ENCODE results near the gene HNRNPH3.

The HNRNPH3 gene, protein sequence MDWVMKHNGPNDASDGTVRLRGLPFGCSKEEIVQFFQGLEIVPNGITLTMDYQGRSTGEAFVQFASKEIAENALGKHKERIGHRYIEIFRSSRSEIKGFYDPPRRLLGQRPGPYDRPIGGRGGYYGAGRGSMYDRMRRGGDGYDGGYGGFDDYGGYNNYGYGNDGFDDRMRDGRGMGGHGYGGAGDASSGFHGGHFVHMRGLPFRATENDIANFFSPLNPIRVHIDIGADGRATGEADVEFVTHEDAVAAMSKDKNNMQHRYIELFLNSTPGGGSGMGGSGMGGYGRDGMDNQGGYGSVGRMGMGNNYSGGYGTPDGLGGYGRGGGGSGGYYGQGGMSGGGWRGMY

DNA sequence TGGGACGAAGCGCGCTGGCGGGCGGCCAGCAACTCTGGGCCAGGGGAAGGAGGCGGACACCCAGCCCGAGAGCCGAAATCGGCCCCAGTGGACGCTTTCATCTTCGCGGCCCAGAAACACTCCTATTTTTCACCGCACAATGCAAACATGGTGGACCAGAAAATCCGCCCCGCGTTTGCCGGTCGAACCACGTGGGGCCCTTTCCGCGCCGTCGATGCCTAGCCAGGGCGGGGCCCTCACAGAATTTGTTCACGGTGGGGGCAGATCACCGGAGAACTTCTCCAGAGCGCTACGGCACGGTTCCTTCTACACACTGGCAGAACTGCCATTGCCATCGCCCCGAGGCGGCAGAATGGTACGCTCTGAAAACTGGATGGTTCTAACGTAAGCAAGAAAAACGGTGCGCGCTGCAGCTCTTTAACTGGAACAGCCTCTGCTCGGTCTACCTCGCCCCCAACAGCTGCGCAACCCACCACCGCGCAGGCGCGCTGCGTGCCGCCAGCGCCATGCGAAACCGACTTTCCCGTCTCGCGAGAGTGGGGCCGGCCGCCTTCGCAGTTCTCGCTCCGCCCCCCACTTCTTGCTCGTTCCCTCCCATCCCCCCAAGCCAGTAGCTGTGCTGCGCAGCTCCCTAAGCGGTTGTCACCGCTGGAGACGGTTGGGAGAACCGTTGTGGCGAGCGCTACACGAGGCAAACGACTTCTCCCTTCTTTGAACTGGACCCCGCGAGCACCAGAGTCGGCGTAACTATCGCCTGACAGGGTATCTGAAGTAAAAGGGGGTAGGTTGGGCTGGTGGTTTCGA lies at the start of gene HNRNPH3:
TSS of gene HNRNPH3 (plus strand) at position 610 of the 804 bp plus-strand sequence. CDS start 5,158 bp downstream, outside the sequence.
- TF ChIP-seq, protein P1, sequence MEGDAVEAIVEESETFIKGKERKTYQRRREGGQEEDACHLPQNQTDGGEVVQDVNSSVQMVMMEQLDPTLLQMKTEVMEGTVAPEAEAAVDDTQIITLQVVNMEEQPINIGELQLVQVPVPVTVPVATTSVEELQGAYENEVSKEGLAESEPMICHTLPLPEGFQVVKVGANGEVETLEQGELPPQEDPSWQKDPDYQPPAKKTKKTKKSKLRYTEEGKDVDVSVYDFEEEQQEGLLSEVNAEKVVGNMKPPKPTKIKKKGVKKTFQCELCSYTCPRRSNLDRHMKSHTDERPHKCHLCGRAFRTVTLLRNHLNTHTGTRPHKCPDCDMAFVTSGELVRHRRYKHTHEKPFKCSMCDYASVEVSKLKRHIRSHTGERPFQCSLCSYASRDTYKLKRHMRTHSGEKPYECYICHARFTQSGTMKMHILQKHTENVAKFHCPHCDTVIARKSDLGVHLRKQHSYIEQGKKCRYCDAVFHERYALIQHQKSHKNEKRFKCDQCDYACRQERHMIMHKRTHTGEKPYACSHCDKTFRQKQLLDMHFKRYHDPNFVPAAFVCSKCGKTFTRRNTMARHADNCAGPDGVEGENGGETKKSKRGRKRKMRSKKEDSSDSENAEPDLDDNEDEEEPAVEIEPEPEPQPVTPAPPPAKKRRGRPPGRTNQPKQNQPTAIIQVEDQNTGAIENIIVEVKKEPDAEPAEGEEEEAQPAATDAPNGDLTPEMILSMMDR (IDR thresholded peaks at IDR 0.05): no peak

DNA sequence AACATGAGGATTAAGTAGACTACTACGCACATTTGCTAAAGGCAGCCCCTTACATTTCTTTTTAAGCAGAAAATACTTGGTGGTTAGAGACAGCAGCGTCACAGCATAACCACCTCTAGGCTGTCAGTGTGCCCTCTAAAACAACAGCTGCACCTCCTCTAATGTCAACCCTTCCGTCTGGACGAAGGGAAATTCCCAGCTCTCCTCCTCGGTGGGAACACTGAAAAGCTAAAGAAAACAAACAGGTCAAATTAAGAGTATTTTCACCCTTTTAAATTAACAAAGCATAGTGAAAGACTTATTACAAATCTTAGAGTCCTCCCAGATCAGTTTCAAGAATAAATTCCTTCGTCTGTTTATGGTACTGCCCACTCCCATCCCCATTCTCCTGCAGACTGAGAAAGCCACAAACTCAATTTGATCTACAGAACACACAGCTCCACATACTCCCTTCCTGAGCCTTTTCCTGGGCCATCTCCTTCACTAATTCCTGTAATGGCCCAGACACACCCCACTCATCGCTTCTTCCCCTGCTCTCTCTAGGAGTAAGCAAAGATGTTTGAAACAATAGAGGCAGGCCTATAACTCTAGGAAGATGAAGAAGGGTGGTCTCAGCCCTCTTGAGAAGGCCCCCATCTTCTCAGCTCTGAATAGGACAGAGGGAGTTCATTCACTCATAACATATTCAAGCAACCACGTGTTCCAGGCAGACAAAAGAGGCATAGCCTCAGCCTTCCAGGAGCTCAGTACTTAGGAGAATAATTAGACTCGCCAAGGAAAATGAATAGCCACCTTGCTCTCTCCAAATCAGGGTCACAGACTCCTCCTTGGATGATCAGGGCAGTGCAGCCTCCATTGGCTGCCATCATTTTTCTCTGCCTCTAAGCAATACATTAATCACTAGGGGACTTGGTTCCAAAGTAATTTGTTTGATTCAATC lies 47.5 kb upstream of the HNRNPH3 start:
- TF ChIP-seq, protein P1 (IDR thresholded peaks at IDR 0.05): no peak

DNA sequence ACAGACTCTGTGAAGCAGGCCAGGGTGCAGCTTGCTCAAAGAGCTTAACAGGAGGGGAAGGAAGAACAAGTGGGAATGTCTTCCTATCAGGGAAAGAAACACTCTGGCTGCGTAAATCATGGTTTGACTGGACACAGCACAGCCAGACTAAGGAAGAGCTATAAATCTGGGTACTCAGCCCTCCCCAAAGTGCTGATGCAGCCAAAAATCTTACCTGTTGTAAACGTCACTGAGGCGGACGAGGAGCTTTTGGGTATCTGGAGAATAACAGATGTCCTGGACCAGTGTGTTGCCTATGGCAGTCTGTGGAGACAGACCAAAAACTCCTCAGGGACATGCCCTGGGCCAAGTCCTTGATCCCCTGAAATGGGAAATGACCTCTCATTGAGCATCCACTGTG lies 43.1 kb upstream of the HNRNPH3 start:
- TF ChIP-seq, protein P1 (IDR thresholded peaks at IDR 0.05): no peak

DNA sequence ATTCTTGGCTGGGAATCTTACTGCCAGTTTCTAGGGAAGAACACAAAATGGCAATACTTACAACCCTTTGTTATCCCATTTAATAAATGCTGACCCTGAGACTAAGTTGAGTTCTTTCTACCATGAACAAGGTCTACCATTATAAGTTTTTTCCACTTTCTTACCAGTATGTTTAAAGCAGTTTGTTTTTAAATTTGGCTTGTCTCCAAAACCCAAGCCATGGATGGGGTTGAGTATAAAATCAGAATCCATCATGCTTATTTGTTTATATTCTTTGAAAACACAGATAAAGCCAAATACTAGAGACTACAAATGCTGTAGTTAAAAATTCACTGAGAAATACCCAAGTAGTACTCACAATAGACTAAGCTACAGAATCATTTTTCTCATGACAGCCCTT lies 41.1 kb upstream of the HNRNPH3 start:
- TF ChIP-seq, protein P1 (IDR thresholded peaks at IDR 0.05): no peak

DNA sequence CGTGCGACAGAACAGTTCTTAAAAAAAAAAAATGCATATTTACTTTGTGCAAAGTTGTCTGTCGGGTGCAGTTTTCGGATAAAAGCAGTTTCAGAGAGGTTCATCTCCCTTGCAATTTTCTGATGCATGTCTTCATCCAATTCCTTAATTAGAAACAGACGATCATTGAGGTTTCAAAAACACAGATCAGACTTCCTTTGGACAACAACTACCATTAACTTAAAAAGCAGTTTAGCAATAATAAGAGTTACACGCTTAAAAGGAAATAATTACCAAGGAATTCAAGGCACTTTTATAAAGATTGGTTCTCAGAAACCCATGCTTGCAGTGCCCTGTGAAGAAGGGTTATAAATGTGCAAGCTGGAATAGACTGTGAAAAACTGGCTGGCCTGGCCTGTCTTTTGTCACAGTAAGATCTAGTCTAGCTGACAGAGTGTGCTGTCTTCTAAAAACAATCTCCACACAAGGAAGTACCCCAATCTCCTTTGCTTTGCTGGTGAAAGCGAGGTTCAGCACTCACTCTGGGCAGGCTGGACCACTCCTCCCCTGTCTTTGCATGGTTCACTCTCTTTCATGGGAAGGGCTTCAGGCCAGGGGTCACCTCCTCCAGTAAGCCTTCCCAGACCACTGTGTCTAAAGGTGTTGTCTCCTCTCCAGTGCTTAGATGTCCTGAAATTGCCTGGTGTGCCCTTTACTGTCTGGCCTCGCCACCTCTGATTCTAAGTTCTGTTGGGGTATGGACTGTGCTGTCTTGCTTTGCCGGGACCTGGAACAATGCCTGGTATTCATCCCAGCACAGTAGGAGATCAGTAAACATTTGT lies 34.8 kb upstream of the HNRNPH3 start:
- TF ChIP-seq, protein P1 (IDR thresholded peaks at IDR 0.05): no peak

DNA sequence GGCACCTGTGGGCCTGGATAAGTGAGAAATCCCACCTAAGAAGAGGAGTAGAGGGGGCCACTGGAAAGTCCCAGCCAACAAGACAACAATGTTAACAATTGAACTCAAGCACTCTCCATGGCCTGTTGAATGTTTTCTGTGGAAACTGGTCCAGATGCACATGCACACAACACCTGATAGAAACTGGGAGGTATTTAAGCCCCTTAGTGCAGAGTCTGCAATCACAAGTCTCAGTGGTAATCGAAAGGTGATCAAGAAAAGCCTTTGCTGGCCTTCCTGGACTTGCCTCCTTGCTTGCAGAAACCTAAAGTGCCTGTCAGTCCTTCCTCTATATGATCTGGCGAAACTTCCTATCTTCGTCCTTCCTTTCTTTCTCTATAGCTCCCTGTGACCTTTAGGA lies 30.6 kb upstream of the HNRNPH3 start:
- TF ChIP-seq, protein P1 (IDR thresholded peaks at IDR 0.05): no peak
